ENCODE measurements around the gene GATAD2B.
"Not testable (repeated sequence)": the region's sequence is repeated elsewhere in the genome, so short reads cannot be mapped to it uniquely, and the experiment has no call there.

The GATAD2B gene

DNA sequence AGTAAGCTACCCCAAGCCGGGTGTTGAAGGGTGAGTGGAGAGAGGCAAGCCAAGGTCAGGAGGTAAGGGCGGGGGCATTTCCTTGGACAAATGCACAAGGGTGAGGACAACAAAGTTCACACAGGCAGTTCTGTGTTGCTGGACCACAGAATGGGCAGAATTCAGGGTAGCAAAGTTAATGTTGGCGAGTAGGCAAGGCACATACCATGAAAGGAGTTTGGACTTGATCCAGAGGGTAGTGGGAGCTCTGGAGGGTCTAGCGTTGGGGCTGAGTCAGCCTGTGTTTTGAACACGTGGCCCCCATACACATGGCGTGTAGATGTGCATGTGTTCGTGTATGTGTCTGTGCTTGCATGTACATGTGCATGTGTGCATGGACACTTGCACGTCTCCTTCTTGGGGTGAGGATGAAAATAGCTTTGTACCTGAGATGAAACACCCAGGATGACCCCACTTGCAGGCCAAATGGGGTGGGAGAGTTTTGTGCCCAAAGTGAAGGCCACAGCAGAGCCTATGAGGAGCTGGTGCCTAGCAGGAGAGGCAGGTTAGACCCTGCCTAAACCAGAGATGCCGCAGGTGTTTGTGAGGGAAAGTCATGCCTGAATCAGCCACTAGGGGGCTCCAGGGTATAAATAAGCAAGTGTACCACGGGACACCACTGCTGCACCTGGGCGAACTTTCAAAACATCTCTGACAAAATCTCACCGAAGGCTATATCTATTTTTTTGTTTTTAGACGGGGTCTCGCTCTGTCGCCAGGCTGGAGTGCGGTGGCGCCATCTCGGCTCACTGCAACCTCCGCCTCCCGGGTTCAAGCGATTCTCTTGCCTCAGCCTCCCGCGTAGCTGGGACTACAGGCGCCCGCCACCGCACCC is 125.7 kb downstream of the GATAD2B start:
- DNase-seq (ENCODE audit: low read depth in 2 of 2), result peak; percentile 40 to 67

DNA sequence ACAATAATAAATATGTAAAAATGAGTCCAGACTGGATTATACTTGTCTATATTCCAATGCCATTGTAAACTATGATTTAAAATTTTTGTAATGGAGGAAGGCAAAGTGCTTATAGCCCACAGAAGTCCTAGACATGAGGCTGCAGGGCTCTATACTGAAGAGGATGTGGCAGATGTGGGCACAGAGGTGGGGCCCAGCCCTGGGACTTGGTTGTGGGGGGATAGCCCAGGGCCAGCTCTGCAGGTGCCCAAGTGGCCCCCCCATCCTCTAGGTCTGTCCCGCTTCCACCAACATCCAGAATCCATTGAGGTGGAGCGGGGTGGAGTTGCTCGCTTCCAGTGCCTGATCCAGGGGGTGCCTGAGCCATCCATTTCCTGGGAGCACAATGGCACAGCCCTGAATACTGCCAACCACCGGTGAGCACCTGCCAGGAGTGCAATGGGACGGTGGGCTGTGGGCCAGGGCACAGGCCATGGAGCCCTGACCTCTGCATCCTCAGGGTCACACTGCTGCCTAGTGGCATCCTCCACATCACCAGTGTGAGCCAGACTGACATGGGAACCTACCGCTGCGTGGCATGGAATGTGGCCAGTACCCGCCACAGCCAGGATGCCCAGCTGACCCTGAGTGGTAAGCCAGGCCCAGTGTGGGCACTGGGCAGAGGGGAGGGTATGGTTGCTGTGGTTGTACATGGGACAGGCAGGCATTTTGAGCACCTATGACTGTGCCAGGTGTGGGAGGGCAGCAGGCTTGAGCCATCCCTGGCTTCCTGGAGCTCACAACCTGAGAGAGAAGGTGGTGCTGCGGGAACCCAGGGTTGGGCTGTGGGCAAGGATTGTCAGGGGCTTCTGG is 126.6 kb downstream of the GATAD2B start:
- no peak for DNase-seq (ENCODE audit: low read depth in 2 of 2)

DNA sequence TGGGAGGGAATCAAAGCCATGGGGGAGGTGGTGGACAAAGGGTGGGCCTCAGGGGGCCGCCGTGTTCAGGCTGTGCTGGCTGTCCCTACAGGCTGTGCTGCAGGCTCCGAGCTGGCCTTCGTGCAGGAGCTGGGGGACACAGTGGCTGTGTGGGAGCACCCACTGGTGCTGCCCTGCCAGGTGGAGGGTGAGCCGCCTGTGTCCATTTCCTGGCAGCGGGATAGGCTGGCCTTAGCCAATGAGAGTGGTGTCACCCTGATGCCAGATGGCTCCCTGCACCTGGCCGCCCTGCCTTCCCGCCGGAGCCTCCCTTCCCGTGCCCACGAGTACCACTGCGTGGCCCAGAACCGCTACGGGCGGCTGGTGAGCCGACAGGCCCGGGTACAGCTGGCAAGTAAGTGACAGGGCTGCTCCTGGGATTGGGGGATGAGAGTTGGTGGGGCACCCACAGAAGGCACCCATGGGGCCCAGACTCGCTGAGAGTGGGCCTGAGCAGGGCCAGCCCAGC is 127.4 kb downstream of the GATAD2B start:
- no peak for DNase-seq (ENCODE audit: low read depth in 2 of 2)

DNA sequence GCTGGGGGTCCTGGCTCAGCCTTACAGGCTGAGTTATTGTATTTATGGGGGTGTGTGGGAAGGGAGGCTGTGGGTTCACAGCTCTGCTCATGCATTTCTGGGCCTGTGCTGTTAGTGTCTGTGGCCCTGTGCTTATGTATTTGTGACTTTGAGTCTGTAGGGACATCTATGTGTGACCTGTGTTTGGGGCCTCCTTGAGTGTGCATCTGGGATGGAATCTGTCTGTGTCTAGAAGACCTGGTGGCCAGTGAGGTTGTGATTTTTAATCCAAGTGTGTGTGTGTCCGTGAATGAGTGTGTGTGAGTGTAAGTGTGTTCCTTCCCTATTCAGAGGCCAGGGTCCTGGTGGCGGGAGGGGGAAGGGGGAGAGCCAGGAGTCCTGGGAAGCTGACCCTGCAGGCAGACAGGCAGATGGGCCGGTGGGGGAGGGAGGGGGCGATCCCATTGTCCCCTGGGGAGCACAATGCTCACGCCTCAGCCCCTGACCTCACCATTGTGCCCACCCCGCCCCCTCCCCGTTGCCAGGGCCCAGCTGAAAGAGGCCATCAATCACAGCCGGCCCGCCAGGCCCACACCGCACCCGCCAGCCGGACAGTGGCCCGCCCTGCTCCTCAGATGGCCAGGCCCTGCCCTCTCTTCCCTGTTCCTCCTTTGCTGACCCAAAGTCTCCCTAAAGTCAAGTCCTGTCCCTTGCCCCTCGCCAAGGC is 128.0 kb downstream of the GATAD2B start:
- no peak for DNase-seq (ENCODE audit: low read depth in 2 of 2)

DNA sequence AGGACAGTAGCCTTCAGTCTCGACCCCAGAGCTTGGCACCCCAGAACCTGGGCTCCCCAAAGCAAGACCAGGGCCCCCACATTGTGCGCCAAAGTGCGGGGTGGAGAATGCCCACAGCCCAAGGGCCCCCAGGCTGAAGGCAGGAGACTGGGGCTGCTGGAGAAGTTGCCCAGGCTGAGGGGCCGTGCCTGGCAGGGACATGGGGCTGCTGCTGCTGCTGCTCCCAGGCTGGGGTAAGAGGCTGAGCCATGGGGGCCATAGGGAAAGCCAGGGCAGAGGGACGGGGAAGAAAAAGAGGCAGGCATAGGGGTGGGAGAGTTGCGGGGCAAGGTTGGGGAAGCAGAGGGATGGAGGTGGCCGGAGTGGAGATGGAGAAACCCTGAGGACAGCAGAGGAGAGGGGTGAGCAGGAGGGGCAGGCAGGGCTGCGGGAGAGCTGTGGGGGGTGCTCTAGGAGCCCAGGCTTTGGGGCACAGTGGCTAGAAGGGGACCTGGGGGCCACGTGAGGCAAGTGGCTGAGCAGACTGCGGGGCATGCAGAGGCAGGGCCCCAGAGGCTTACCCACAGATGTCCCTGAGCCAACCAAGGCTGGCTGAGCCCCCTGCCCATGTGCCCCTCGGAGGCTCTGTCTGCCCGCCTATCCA is 128.7 kb downstream of the GATAD2B start:
- no peak for DNase-seq (ENCODE audit: low read depth in 2 of 2)

DNA sequence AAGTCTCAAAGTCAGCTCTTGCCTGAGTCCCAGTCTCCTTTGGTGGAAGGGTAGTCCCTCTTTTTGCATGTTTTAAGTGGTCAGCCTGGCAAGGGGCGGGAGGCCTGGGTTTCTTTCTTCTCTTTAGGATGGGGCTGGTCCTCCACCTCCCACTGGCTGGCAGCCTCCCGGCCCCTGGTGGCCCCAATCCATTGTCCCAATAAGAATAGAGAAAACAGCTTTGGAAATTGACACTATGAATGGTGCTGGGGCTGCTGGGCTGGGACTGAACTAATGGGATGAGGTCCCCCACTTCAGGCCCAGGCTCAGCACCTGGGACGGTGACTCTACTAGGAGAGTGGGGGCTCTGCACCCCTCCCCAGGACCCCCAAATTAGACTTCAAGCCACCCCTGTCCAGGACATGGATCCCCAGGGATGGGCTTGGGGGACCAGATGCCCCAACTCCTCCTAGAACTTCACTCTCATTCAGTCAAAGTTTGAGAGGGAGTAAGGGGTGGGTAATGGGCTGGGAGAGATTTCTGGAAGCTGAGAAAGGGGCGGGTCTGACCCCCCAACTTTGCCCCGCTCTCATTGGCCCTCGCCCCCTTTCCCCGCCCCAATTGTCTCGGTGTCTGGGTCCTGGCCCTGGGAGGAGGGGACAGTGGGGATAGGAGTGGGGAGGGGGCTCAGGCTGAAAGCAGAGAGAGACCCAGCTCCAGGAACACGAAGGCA is 129.4 kb downstream of the GATAD2B start:
- no peak for DNase-seq (ENCODE audit: low read depth in 2 of 2)

DNA sequence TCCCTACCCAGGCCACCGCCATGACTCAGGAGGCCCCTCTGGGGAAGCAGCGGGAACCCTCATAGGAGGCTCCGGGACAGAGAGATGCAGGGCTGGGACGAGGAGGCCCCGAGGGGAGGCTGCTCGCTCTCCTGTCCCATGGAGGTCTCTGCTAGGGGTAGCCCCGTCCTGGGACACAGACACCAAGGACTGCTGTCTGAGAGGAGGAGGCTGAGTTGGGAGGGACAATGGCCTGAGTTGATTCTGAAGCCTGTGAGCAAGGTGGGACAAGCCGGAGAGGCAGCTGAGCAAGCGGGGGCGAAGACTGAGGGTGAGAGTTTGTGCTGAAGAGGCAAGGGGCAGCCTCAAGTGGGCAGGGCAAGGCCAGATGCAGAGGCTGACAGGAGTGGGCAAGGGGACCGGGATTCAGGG is 130.1 kb downstream of the GATAD2B start:
- no peak for DNase-seq (ENCODE audit: low read depth in 2 of 2)

DNA sequence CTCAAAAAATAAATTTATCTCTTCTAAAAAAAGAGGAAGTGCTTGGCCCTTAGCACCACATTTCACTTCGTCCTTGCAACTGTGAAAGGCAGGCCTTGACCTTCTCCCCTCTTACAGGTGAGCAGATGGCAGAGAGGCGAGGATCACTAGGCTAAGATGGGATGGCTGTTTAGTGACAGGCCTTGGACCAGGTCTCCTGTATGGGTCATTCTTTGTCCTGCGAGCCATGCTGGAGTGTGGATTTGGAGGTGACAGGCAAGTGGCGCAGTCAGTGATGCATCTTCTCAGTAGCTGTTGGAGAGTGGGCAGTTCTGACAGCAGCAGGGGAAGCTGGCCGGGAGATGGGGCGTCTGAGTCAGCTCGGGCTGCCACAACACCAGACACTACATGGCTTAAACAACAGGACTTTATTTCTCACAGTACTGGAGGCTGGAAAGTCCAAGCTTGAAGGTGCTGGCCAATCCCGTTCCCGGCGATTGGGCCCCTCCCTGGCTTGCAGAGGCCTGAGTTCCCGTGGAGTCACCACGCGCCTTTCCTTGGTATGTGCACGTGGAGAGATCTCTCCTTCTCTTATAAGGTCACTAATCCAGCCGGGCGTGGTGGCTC is 131.0 kb downstream of the GATAD2B start:
- DNase-seq (ENCODE audit: low read depth in 2 of 2), result no peak

DNA sequence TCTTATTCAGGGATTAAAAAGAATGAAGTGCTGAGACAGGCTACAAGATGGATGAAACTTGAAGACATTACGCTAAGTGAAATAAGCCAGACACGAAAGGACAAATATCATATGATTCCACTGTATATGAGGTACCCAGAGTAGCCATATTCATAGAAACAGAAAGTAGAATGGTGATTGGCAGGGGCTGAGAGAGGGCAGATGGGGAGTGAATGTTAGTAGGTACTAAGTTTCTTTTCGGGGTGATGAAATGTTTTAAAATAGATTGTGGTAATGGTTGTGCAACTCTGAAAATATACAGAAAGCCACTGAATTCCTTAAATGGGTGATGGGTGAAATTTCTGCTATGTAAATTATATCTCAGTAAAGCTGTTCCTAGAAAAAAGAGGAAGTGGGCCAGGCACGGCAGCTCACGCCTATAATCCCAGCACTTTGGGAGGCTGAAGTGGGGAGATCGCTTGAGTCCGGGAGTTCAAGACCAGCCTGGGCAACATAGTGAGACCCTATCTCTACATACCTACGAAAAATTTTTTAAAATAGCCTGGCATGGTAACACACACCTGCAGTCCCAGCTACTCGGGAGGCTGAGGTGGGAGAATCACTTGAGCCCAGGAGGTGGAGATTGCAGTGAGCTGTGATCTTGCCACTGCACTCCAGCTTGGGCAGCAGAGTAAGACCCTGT is 131.7 kb downstream of the GATAD2B start:
- DNase-seq (ENCODE audit: low read depth in 2 of 2), result no peak

DNA sequence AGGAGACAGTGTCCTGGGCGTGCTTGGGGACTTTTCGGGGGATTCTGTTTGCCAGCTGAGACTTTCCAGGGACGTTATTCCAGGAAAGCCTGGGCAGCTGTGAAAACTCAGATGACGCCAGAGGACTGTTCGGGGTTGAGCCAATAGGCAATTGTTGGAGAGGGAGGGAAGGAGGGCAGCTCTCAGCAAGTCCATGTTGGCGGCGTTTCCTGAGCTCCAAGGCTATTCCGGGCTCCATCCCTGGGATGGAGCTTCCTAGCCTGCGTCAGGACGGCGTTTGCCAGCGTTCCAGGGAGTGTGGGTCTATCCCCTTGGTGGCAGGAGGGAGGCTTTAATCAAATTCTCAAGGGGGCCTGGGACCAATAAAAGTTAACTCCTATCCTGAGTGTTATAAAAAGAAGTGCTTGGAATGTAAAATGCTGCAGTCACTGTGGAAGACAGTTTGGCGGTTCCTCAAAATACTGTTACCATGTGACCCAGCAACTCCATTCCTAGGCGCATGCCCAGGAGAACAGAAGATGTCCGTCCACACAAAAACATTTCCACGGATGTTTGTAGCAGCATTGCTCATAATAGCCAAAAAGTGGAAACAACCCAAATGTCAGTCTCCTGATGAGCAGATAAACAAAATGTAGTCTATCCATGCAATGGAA is 132.3 kb downstream of the GATAD2B start:
- DNase-seq (ENCODE audit: low read depth in 2 of 2), result no peak

DNA sequence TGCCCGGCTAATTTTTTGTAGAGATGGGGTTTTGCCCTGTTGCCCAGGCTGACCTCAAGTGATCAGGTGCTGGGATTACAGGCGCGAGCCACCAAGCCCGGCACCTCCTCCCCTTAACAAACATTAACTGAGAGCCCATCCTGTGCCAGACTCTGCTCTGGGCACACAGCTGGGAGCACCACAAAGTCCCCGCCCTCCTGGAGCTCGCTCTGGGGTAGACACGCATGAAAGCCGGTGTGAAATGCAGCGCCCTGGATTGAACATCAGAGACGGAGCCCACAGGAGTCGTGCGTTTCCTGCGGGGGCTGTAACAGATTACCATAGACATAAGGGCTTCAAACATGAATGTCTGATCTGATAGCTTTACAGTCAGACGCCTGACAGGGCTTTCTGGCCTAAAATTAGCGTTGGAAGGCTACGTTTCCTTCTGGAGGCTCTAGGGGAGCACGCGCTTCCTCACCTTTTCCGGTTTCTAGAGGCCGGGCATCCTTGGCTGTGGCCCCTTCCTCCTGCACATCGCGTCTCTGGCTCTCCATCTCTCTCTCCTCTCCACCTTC is 133.2 kb downstream of the GATAD2B start:
- DNase-seq (ENCODE audit: low read depth in 2 of 2), result no peak

DNA sequence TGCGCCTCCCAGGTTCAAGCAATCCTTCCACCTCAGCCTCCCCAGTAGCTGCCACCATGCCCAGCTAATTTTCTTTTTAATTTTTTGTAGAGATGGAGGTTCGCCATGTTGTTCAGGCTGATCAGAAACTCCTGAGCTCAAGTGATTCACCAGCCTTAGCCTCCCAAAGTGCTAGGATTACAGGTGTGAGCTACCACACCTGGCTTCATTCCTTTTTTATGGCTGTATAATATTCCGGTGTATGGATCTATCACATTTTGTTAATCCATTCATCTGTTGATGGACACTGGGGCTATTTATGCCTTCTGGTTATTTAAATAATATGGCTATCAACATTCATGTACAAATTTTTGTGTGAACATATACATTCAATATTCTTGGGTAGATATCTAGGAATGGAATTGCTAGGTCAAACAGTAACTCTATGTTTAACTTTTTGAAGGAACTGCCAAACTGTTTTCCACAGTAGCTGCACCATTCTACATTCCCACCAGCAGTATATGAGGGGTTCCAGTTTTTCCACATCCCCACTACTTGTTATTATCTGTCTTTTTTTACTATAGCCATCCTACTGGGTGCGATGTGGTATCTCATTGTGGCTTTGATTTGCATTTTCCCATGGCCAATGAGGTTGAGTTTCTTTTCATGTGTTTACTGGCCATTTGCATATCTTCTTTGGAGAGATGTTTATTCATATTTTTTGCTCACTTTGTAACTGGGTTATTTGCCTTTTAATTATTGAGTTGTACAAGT is 136.6 kb downstream of the GATAD2B start:
- no peak for DNase-seq (ENCODE audit: low read depth in 2 of 2)

DNA sequence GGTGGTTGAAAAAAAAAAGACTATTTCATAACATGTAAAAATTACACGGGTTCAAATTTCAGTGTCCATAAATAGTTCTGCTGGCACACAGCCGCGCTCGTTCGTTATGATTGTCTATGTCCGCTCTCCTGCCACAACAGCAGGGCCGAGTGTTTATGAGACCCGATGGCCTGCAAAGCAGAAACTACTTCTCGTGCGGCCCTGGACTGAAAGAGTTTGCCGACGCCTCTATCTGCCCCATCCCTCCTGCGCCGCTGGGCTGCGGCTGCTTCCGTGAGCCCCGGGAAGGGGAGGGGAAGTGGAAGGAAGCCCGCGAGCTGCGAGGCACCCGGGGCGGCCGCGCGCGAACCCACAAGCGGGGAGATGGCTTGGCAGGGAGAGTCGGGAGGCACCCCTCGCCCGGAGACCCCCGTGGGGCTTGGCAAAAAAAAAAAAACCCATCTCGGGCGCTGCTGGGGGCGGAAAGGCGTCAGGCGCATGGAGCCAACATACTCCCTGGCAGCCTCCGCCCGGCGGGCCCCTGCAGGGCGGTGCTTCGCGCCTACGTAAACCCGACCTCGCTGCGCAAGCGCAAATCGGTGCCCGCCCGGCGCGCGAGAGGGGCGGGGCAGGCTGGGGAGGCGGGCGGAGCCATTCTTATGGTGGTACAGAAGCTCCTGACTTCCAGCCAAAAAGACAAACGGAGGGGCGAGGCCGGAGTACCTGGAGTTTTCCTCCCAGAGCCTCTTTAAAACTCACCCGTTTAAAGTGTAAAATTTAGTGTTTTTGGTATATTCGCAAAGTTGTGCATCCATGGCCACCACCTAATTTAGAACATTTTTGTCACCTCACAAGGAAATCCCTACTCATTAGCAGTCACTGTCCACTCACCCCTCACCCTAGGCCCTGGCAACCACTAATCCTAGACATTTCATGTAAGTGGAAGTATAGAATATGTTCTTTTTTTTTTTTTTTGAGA is 139.3 kb downstream of the GATAD2B start:
- DNase-seq (ENCODE audit: low read depth in 2 of 2), result peak; percentile 77 to 83

DNA sequence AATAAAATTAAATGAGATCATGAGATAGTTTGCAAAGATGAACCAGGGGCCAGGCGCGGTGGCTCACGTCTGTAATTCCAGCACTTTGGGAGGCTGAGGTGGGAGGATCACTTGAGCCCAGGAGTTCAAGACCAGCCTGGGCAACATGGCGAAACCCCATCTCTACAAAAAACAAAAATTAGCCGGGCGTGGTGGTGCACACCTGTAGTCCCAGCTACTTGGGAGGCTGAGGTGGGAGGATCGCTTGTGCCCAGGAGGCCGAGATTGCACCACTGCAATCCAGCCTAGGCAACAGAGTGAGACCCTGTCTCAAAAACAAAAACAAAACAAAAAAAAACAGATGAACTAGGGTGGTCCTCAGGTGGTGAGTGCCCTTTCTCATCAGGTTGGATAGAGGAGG is 140.1 kb downstream of the GATAD2B start:
- DNase-seq (ENCODE audit: low read depth in 2 of 2), result not testable (repeated sequence)

DNA sequence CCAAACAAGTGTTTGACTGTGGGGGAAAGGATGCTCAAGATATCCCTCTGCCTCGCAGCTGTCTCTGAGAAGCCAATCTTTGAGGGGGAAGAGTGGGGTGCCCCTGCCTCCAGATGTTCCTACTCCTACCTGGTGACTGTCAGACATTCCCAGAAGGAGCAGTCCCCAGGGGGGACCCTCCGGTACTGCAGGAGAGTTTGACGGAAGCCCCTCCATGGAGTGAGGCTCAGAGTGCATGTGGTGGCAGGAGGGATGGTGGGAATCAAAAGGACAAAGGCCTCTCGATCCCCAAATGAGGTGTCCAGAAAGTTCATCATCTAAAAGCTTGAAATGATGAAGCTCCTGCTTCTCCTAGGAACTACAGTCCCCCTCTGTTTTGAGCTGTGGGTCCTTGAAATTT is 142.2 kb downstream of the GATAD2B start:
- DNase-seq (ENCODE audit: low read depth in 2 of 2), result no peak

DNA sequence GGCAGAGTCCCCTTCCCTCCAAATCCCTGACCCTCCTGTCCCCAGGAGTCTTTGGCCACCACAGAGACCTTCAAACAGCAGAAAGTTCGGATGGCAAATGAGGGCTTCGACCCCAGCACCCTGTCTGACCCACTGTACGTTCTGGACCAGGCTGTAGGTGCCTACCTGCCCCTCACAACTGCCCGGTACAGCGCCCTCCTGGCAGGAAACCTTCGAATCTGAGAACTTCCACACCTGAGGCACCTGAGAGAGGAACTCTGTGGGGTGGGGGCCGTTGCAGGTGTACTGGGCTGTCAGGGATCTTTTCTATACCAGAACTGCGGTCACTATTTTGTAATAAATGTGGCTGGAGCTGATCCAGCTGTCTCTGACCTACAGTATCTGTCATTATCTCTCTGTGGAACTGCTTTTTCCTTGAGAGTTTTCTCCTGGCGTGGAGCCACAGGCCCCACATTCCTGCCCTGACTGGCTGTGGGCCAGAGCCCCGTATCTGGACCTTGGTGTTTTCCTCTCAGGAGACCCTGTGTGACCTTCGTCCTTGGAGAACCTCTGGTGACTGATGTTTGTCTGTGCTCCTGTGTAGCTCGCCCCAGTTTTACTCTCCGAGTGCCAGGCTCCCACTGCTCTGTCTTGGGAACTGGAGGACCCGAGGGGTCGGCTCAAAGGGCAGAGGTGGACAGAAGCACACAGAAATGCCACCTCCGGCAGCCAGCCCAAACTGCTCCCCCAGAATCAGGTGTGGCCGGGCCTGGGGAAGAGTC is 142.8 kb downstream of the GATAD2B start:
- DNase-seq (ENCODE audit: low read depth in 2 of 2), result no peak

Measured in stimulated activated CD8-positive, alpha-beta memory T cell treated with anti-CD3 and anti-CD28 coated beads, Interleukin-15, amount 100 ng/mL, for 4 hours (primary cell).